ENCODE measurements around the gene WDFY3.
A peak's percentile ranks its signal among the peaks of the same experiment; 100 is the strongest.
"Not testable (repeated sequence)": the region's sequence is repeated elsewhere in the genome, so short reads cannot be mapped to it uniquely, and the experiment has no call there.

The WDFY3 gene

DNA sequence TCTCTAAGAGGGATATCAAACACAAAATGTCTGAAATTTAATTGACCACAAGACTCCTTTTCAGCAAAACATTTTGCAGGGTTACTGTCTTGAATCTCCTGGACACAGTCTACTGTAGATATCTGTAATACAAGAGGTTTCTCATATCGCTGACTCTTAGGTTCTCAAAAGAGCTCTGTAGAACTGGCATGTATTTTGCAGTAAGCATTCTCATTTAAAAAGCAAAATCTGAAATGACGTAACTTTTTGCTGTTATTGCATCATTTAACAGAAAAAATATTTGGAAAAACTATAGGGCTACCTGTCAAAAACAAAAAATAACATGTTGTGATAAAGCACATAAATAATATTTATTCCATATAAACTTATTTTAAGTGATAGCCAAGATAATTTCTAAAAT is 269.3 kb downstream of the WDFY3 start:
- Mint-ChIP-seq H3K4me3 (no peak overlapping the region), H3K27me3 (peaks cover 4% of the 10 kb centered on the region), H3K4me1 (peaks cover 3% of the 10 kb centered on the region), H3K27ac (no peak overlapping the region), H3K36me3 (no peaks in the 10 kb centered on the region), H3K9me3 (no peaks in the 10 kb centered on the region)
- no peak for DNase-seq
- CTCF ChIA-PET = no interaction called here

DNA sequence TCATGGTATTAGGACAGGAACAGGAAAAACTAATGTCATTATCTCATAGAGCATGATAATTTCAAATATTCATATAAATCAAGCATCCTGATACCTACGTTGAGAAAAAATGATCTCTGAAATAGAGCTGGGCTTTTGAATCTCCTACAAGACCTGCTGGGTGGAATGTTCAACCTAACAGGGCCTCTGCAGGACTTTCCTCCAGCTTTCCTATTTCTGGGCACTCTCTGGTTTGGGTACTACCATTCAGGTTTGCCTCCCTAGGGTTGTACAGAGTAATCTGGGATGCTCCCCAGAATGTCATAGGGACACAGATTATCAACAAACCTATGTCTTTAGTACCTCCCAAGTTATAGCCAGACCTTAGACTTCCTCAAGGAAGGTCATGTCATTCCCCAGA is 274.7 kb downstream of the WDFY3 start:
- Mint-ChIP-seq H3K27ac (no peak overlapping the region), H3K27me3 (peaks cover 7% of the 10 kb centered on the region), H3K4me3 (no peak overlapping the region), H3K4me1 (peaks cover 4% of the 10 kb centered on the region), H3K9me3 (no peaks in the 10 kb centered on the region), H3K36me3 (no peaks in the 10 kb centered on the region)
- CTCF ChIA-PET = no interaction called here
- no peak for DNase-seq

DNA sequence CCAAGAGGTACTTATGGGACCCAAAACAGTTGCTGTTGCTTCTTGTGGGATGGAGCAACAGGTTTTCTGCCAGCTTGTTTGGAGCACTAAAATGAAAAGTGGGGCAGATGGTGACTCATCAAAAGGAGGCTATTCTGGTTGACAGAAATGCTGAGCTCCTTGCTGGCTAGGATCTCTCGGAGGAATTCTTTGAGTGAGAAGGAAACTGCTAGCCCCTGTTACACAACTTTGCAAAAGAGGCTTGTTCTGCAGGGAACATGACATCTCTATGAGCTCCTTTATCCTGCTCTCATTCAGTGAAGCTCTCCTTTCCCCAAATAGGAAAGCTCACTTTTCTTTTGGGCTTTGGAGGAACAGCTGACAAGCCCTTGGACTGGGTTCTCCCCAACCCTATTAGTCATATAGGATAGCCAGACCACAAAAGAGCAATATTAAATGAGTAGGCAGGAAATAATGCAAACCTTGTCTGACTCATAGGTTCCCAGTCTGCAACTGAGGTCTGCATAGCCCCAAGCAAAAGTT is 275.3 kb downstream of the WDFY3 start:
- H3K9me3 Mint-ChIP-seq = no peaks in the 10 kb centered on the region
- H3K4me3 Mint-ChIP-seq = no peak overlapping the region
- DNase-seq = no peak
- no peak overlapping the region for H3K27ac Mint-ChIP-seq
- CTCF ChIA-PET = no interaction called here
- no peaks in the 10 kb centered on the region for H3K36me3 Mint-ChIP-seq
- peaks cover 7% of the 10 kb centered on the region for H3K27me3 Mint-ChIP-seq
- peaks cover 4% of the 10 kb centered on the region for H3K4me1 Mint-ChIP-seq

DNA sequence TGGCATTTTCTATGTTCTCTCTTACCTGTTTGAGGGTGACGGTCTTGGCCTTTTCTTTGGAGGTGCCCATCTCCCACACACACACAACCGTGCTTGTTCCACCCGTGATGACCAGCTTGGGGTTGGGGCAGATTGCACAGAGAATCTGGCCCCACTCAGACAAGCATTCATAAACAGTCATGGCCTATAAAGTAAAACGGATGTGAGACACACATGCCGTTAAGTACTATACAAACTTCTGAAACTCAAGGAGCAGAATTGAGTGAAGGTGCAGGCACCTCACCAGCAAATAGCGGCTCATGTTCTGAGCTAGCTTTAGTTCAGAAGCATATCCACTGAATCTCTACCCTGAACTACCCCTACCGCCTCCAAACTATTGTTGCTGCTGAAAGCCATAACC is 276.0 kb downstream of the WDFY3 start:
- peaks cover 7% of the 10 kb centered on the region for H3K27me3 Mint-ChIP-seq
- no peak overlapping the region for H3K27ac Mint-ChIP-seq
- CTCF ChIA-PET = no interaction called here
- peaks cover 4% of the 10 kb centered on the region for H3K4me1 Mint-ChIP-seq
- no peaks in the 10 kb centered on the region for H3K9me3 Mint-ChIP-seq
- H3K4me3 Mint-ChIP-seq = no peak overlapping the region
- no peak for DNase-seq
- H3K36me3 Mint-ChIP-seq = no peaks in the 10 kb centered on the region

GRCh38 chr4:84689197-84689596 is 277.3 kb downstream of the WDFY3 start:
- no peaks in the 10 kb centered on the region for H3K36me3 Mint-ChIP-seq
- H3K9me3 Mint-ChIP-seq = no peaks in the 10 kb centered on the region
- H3K4me1 Mint-ChIP-seq = peaks cover 9% of the 10 kb centered on the region
- DNase-seq = no peak
- H3K4me3 Mint-ChIP-seq = no peak overlapping the region
- H3K27ac Mint-ChIP-seq = no peak overlapping the region
- CTCF ChIA-PET = no interaction called here
- H3K27me3 Mint-ChIP-seq = peaks cover 7% of the 10 kb centered on the region

DNA sequence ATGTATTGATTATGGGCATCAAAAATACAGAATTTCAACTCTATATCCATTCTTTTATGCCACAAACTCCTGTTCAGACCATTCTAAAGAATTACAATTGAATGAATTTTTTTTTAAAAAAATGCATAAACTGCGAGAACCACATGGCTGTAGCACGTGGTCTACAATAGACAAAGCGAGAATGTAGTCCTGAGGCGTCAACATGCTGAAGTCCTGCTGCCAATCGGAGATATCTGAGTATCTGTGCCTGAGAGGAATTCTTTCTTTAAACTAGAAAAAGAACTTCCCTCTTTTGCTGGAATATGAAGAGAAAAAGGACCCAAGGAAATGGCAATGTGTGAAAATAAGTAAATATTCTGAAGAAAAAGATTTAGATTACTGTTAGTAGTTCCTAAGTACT is 277.9 kb downstream of the WDFY3 start:
- DNase-seq = no peak
- no peaks in the 10 kb centered on the region for H3K36me3 Mint-ChIP-seq
- H3K27ac Mint-ChIP-seq = no peak overlapping the region
- peaks cover 13% of the 10 kb centered on the region for H3K4me1 Mint-ChIP-seq
- peaks cover 7% of the 10 kb centered on the region for H3K27me3 Mint-ChIP-seq
- CTCF ChIA-PET = no interaction called here
- no peaks in the 10 kb centered on the region for H3K9me3 Mint-ChIP-seq
- no peak overlapping the region for H3K4me3 Mint-ChIP-seq

GRCh38 chr4:84685105-84685504 is 281.4 kb downstream of the WDFY3 start:
- Mint-ChIP-seq H3K27ac (no peak overlapping the region), H3K4me1 (peaks cover 32% of the 10 kb centered on the region), H3K36me3 (no peaks in the 10 kb centered on the region), H3K9me3 (no peaks in the 10 kb centered on the region), H3K4me3 (no peak overlapping the region), H3K27me3 (no peaks in the 10 kb centered on the region)
- DNase-seq = no peak
- CTCF ChIA-PET = no interaction called here

DNA sequence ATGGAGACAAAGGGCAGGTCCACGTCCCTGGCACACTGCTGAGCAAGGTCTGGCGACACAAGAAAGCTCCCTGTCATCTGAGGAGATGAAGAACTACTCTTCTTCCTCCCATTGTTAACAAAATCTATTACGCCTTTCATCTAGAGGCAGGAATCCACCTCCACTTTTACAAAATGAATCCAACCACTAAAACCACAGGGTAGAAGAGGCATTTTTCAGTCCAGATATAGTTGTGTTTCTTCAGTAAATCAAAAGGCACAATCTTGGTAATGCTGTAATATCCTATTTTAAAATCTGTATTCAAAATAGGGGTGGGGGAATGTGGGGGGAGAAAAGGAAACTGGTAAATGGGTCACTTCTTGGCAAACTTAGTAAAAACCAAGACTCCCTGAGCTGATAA is 282.1 kb downstream of the WDFY3 start:
- no peaks in the 10 kb centered on the region for H3K36me3 Mint-ChIP-seq
- H3K27me3 Mint-ChIP-seq = no peaks in the 10 kb centered on the region
- H3K9me3 Mint-ChIP-seq = no peaks in the 10 kb centered on the region
- CTCF ChIA-PET = no interaction called here
- DNase-seq = no peak
- peaks cover 32% of the 10 kb centered on the region for H3K4me1 Mint-ChIP-seq
- H3K27ac Mint-ChIP-seq = no peak overlapping the region
- H3K4me3 Mint-ChIP-seq = no peak overlapping the region

- no peak for DNase-seq
- CTCF ChIA-PET = no interaction called here
- Mint-ChIP-seq H3K9me3 (no peaks in the 10 kb centered on the region), H3K36me3 (no peaks in the 10 kb centered on the region), H3K27ac (no peak overlapping the region), H3K27me3 (peaks cover 4% of the 10 kb centered on the region), H3K4me1 (peaks cover 32% of the 10 kb centered on the region), H3K4me3 (no peak overlapping the region)
These were observed 283.2 kb downstream of the WDFY3 start for GRCh38 chr4:84683064-84683850.

- H3K27ac Mint-ChIP-seq, H3K4me3 Mint-ChIP-seq, H3K36me3 Mint-ChIP-seq, H3K9me3 Mint-ChIP-seq, DNase-seq, H3K27me3 Mint-ChIP-seq: not testable (repeated sequence)
- CTCF ChIA-PET = interaction anchor here (1.0 kb wide), 1 partner anchor 104 kb away, joined by 3 read pairs; no protein-coding TSS in a partner anchor
- peaks cover 32% of the 10 kb centered on the region for H3K4me1 Mint-ChIP-seq
These were observed 283.8 kb downstream of the WDFY3 start for GRCh38 chr4:84682661-84683060.

DNA sequence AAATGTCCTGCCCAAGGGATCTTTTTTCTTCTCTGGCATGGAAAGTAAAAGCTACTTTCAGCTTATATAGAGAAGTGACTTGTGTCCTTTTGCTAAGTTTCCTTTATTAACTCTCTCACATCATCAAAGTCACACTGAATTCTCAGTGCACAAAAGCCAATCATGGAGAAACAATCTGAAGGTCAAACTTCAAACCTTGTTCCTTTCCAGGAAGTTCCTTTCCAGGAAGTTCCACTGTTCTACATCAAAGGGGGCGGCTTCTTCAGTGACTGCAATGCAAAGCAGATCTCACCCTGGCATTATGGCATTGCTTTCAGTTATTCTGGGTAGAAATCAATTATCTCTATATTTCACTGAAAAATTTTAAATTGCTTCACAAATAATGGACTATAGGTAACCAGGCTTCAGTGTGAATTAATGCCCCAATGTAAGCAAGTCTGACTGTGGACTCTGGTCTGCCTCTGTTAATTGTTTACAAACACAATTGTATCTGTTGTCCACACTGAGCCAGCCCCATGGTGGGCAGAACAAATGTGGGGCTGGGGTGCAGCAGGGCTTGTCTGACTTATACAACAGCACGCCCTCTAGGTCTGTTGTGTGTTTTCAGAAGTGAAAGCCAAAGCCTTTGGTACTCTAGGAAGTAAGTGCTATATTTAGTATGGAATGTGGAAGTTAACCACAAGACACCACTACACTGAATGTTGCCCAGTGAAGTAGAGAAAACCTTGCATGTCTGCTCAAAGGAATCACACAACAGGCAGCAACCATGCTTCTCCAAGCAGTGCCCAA is 284.8 kb downstream of the WDFY3 start:
- H3K36me3 Mint-ChIP-seq = no peaks in the 10 kb centered on the region
- H3K9me3 Mint-ChIP-seq = no peaks in the 10 kb centered on the region
- H3K27me3 Mint-ChIP-seq = peaks cover 4% of the 10 kb centered on the region
- no peak for DNase-seq
- CTCF ChIA-PET = interaction anchor here (0.7 to 1.0 kb wide), 2 partner anchors 40 to 103 kb away, joined by 3 read pairs; no protein-coding TSS in a partner anchor
- H3K4me3 Mint-ChIP-seq = peak overlapping the region; percentile 30
- H3K27ac Mint-ChIP-seq = peak overlapping the region; percentile 49
- H3K4me1 Mint-ChIP-seq = peaks cover 32% of the 10 kb centered on the region

DNA sequence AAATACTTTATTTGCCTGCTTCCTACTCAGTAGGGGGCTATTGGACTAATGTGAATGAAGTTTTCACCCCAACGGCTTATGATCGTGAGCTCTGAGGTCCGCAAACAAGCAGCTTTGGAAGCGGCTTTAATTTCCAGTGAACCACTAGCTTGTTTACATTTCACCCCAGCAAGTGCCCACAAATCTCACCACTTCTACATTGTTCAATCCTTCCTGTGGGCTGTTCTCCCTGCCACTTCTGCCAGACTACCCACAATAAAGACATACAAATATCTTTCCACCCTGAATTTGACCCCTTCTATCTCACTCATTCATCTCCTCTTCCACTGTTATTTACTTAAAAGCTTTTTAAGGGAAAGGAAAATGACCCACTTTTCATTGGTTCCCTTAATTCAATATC is 285.5 kb downstream of the WDFY3 start:
- no peak for DNase-seq
- Mint-ChIP-seq H3K4me3 (no peak overlapping the region), H3K36me3 (no peaks in the 10 kb centered on the region), H3K27me3 (peaks cover 4% of the 10 kb centered on the region), H3K27ac (no peak overlapping the region), H3K9me3 (no peaks in the 10 kb centered on the region), H3K4me1 (peaks cover 32% of the 10 kb centered on the region)
- CTCF ChIA-PET = interaction anchor here (0.7 kb wide), 1 partner anchor 41 kb away, joined by 3 read pairs; no protein-coding TSS in a partner anchor

DNA sequence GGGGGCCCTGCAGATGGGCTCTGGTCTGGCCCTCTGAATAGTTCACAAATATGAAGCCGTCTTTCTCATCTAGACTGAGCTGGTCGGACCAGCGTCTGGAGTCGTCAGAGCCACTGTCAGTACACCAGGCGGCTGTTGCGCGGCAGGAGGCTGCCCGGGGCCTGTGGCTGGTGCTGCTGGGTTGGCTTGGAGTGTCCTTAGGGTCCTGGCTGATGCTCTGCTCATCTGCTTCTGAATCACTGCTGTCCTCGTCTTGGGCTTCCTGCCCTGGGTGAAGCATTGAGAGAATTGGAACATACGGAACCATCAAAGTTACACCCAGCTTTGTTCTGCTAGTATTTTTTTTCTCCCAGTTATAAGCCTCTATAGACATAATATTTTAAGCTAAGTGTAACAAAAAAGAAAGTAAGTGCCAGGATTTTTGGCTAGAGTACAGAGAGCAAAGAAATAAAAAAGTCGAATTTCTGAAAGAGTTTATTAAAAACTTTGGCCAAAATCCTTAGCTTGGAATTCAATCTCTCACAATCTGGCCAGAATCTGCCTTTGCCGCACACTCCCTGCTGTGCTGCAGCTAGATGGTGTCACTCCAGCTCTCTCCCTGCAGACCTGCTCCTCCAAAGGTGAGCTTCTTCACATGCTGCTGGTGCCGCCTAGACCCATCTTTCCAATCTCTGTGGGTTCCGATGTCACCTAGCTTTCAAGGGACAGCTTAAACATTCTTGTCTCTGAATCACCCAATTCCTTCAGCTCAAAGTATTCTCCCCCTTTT is 287.3 kb downstream of the WDFY3 start:
- CTCF ChIA-PET = no interaction called here
- H3K36me3 Mint-ChIP-seq = no peaks in the 10 kb centered on the region
- H3K27ac Mint-ChIP-seq = no peak overlapping the region
- no peak overlapping the region for H3K4me3 Mint-ChIP-seq
- DNase-seq = no peak
- peaks cover 4% of the 10 kb centered on the region for H3K27me3 Mint-ChIP-seq
- H3K4me1 Mint-ChIP-seq = peaks cover 27% of the 10 kb centered on the region
- no peaks in the 10 kb centered on the region for H3K9me3 Mint-ChIP-seq

DNA sequence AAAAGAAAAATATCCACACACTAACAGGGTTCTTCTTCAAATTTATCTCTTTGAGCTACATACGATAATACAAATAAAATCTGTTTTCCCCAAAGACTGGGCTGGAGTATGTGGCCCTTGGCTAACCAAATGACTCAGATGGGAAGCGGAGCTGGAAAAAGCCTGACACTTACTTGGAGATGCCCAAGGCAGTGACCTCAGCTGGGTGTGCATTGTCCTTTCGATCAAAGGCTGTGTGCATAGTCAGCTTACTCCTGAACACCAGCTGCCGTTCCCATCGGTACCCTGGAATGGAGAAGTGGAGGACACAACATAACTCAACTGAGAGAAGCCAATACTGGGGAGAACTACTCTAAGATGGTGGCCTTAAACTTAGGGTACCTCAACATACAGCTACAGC is 288.5 kb downstream of the WDFY3 start:
- CTCF ChIA-PET = no interaction called here
- H3K27ac Mint-ChIP-seq = no peak overlapping the region

More for the DNA sequence above, 288.5 kb downstream of the WDFY3 start:
- Mint-ChIP-seq H3K9me3 (no peaks in the 10 kb centered on the region), H3K4me1 (peaks cover 18% of the 10 kb centered on the region), H3K36me3 (no peaks in the 10 kb centered on the region), H3K27me3 (peaks cover 4% of the 10 kb centered on the region), H3K4me3 (no peak overlapping the region)
- DNase-seq = no peak

All from activated naive CD4-positive, alpha-beta T cell treated with anti-CD3 and anti-CD28 coated beads, Interleukin-2, amount 10 ng/mL, durations not matched to agents 7 days and 5 days (primary cell).